Colonic mucosa (tissue), 4 donors: Measurements from ENCODE around the gene CRTC3. TPM values are rescaled to one million over a fixed set of nuclear protein-coding genes. Genes with fewer than 3 reads are reported as not detected.

Experiments used
- DNase-seq: peaks from one replicate; pipeline ENCODE4 v3.0.0-alpha.2; 2020
- H3K27ac ChIP-seq: fragments of 200-600 bp; one replicate; pipeline ENCODE4 v1.8.0; 2021
- H3K27me3 ChIP-seq: fragments of 200-600 bp; one replicate; pipeline ENCODE4 v1.8.0; 2021
- H3K36me3 ChIP-seq: fragments of 200-600 bp; one replicate; pipeline ENCODE4 v1.8.0; 2021
- H3K4me1 ChIP-seq: fragments of 200-600 bp; one replicate; pipeline ENCODE4 v1.8.0; 2021; ENCODE audit warnings: mild to moderate bottlenecking
- H3K4me3 ChIP-seq: fragments of 200-600 bp; one replicate; pipeline ENCODE4 v1.8.0; 2021
- H3K9ac ChIP-seq, 2 donors: one replicate each; pipeline ENCODE4 v1.7.0; 2013; ENCODE audit warnings: control low read depth in 2 of 2, low read depth in 2 of 2, low read length in 2 of 2
- H3K9me3 ChIP-seq: fragments of 200-600 bp; one replicate; pipeline ENCODE4 v1.8.0; 2021
- CTCF ChIP-seq: fragments of 200-600 bp; IDR thresholded peaks from one replicate; pipeline ENCODE4 v1.8.0; 2022; ENCODE audit warnings: antibody characterized with exemption, mild to moderate bottlenecking
- intact Hi-C: fragments of 100-400 bp; cut with DNase I; formaldehyde crosslinking; loops from one replicate; pipeline ENCODE4 v1.14.1; 2022
- total RNA-seq, 2 donors: library from RNA; stranded (reverse); fragmentation: NEBNext Ultra II Directional in 1 of 2; extraction: Animal tissue kit (Norgen Biotek cat#: 25700) in 1 of 2; gene quantifications; one replicate each; pipeline ENCODE4 v1.2.1, GENCODE V29; 2021
- donor health status: healthy.
- donor health status: DM: no; HTN: no; CAD: no.
- donor health status: DM: no; HTN: no; CAD: no.

Gene CRTC3
- total RNA-seq, 2 donors from 2014 or later, result 16.1 to 24.2 TPM

- no peak overlapping the region for H3K4me3 ChIP-seq
- H3K36me3 ChIP-seq, result no peaks in the 10 kb centered on the region
- no peak for TF ChIP-seq CTCF
- H3K9ac ChIP-seq, result no peak overlapping the region
- no peaks in the 10 kb centered on the region for H3K4me1 ChIP-seq
- H3K27me3 ChIP-seq, result no peaks in the 10 kb centered on the region
- no peak for DNase-seq
- no peaks in the 10 kb centered on the region for H3K9me3 ChIP-seq
- H3K27ac ChIP-seq, result no peak overlapping the region
- intact Hi-C loops, result no loop called here
Observed at GRCh38 chr15:90585863-90586262, 56.1 kb downstream of the CRTC3 start.

DNA sequence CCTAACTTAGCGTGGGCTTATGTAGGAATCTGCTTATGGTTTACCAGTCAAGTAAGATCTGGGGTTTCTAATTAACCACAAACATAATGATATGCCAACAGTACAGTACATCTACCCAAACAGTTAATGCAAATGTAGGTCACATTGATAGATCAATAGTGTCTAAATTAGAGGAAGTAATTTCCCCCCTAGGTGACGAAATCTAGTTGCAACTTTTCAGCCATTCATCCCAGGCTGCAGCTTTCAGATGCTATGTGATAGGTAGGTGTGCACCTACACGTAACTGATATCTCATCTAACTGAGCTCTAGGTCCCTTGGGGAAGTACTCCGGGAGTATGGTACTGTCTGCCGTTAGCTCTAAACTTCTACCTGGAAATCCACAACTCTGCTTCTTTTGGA is 57.2 kb downstream of the CRTC3 start:
- no peak for DNase-seq
- intact Hi-C loops, result no loop called here
- Histone ChIP-seq H3K4me1 (no peaks in the 10 kb centered on the region), H3K4me3 (no peak overlapping the region), H3K9me3 (no peaks in the 10 kb centered on the region), H3K27ac (no peak overlapping the region), H3K27me3 (no peaks in the 10 kb centered on the region), H3K36me3 (no peaks in the 10 kb centered on the region), H3K9ac (no peak overlapping the region)
- TF ChIP-seq CTCF, result no peak

GRCh38 chr15:90588427-90588826 is 58.7 kb downstream of the CRTC3 start:
- no peaks in the 10 kb centered on the region for H3K36me3 ChIP-seq
- no peaks in the 10 kb centered on the region for H3K4me1 ChIP-seq
- no peak overlapping the region for H3K27ac ChIP-seq
- intact Hi-C loops, result no loop called here
- H3K9ac ChIP-seq, result no peak overlapping the region
- no peak for TF ChIP-seq CTCF
- no peaks in the 10 kb centered on the region for H3K27me3 ChIP-seq
- H3K9me3 ChIP-seq, result no peaks in the 10 kb centered on the region
- DNase-seq, result no peak
- no peak overlapping the region for H3K4me3 ChIP-seq

DNA sequence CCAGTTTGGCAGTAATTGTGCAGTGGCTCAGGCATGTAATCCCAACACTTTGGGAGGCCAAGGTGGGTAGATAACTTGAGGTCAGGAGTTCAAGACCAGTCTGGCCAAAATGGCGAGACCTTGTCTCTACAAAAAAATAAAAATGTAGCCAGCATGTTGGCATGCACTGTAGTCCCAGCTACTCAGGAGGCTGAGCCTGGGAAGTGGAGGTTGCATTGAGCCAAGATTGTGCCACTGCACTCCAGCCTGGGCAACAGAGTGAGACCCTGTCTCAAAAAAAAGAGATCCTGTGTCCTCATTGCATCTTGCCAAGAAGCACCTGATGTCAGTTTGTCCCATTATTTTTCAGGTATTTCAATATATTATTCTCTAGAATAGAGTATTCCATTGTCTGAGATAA is 61.8 kb downstream of the CRTC3 start:
- H3K36me3 ChIP-seq, result no peaks in the 10 kb centered on the region
- no peak for DNase-seq
- H3K9ac ChIP-seq, result no peak overlapping the region
- TF ChIP-seq CTCF, result no peak
- peaks cover 17% of the 10 kb centered on the region for H3K4me1 ChIP-seq
- no peak overlapping the region for H3K4me3 ChIP-seq
- H3K9me3 ChIP-seq, result no peaks in the 10 kb centered on the region
- intact Hi-C loops, result no loop called here
- H3K27ac ChIP-seq, result no peak overlapping the region
- H3K27me3 ChIP-seq, result no peaks in the 10 kb centered on the region

- H3K27me3 ChIP-seq, result no peaks in the 10 kb centered on the region
- H3K9me3 ChIP-seq, result no peaks in the 10 kb centered on the region
- H3K9ac ChIP-seq, result no peak overlapping the region
- H3K36me3 ChIP-seq, result no peaks in the 10 kb centered on the region
- peaks cover 17% of the 10 kb centered on the region for H3K4me1 ChIP-seq
- H3K4me3 ChIP-seq, result no peak overlapping the region
- no peak for DNase-seq
- TF ChIP-seq CTCF, result no peak
- intact Hi-C loops, result no loop called here
- H3K27ac ChIP-seq, result no peak overlapping the region
Observed at GRCh38 chr15:90592131-90592881, 62.6 kb downstream of the CRTC3 start.
